ENCODE results near the gene PLN. TPM values are rescaled to one million over a fixed set of nuclear protein-coding genes. Genes with fewer than 3 reads are reported as not detected.

Gene PLN
- total and polyA plus RNA-seq, 9 of the 15 experiments (the other 6 are each of a cell fraction or from before 2014, with no cell fraction given), result 0.03 to 0.30 (median 0.03) TPM; not detected in 6

- TF ChIP-seq GATAD2A (IDR thresholded peaks at IDR 0.05), result peak; percentile 64; the same call in 1 of the 2 replicates
- peak; percentile 81 for TF ChIP-seq NCOR1 (IDR thresholded peaks at IDR 0.05)
- TF ChIP-seq BRD4 (IDR thresholded peaks at IDR 0.05), result no peak
- TF ChIP-seq DACH1 (IDR thresholded peaks at IDR 0.05; ENCODE audit: partially characterized antibody), result peak; percentile 28
- TF ChIP-seq ZNF766 (CRISPR knock-in tag; conservative IDR thresholded peaks at IDR 0.05), result peak; percentile 54; the same call in 1 of the 2 replicates
- TF ChIP-seq SRSF1 (IDR thresholded peaks at IDR 0.05; ENCODE audit: low read depth, low read length), result no peak
- TF ChIP-seq ZNF175 (CRISPR knock-in tag; IDR thresholded peaks at IDR 0.05; ENCODE audit: low read depth), result 0 out of 2 replicates have a peak, but pooled peaks have one; percentile 23
- no peak for TF ChIP-seq ZBED1 (IDR thresholded peaks at IDR 0.05)
- peak in 1 of 2 experiments; percentile 95; a peak in 2 of 4 replicates for TF ChIP-seq RCOR1 (IDR thresholded peaks at IDR 0.05; ENCODE audit: borderline replicate concordance in 1 of 2, low read depth in 2 of 2, low read length in 2 of 2)
Measured at GRCh38 chr6:118537574-118537973, 10.5 kb upstream of the PLN start (continued).

DNA sequence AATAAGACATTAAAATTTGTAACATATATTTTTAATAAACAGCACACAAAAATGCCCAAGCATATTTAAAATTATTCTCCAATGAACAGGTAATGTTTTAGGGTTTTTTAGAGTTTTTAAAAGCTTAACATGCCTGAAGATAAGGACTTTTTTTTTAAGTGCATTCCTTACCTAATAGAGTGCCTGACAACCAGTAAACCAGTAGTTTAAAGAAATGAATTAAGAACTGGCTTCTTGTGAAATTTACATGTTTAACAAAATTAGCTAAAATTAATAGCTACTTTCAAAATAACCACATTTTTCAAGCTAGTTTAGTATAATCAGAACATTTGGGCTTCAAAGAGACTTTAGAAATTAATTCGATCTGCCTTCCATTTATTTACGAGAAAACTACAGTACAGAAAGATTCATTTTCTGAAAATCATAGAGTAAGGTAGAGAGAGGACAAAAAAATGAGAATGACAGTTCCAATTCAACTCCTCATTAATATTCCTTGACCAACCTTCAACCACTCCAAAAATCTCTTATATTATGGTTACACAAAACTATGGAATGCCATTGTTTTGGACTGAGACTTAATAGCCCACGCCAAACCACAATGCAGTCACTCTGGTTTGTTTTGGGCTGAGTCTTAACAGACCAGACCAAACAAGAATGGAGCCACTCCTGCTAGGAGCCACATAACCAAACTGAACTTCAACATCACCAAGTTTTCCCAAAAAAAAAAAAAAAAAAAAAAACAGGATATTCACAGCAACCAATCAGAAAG lies 5.7 kb upstream of the PLN start:
- ChIA-PET POLR2A (no interaction called here), CTCF (ENCODE audit: low intra/inter-chr PET ratio) (no interaction called here)
- DNase-seq (ENCODE audit: extremely low read depth in 1 of 4, low spot score in 3 of 4) (no peak), FAIRE-seq (no peak), ATAC-seq (no peak)
- intact Hi-C loops (cut with micrococcal nuclease) (no loop called here), in situ Hi-C loops (cut with MboI) (no loop called here)
- BruUV-seq (replicated peaks), result no TSS peak
- Histone ChIP-seq H3K36me3 (ENCODE audit: control insufficient read depth, insufficient read depth, low read length) (no peaks in the 10 kb centered on the region), H3K9me3 (replicated peaks; ENCODE audit: control insufficient read depth, insufficient read depth, low read depth, low read length) (no peaks in the 10 kb centered on the region), H3K79me2 (ENCODE audit: control insufficient read depth, insufficient read depth, low read length) (peaks cover 2% of the 10 kb centered on the region; the same call in 1 of the 3 replicates), H3K4me2 (ENCODE audit: insufficient read depth, low read length) (no peak overlapping the region), H2AFZ (ENCODE audit: low read depth, low read length) (no peak overlapping the region), H3K4me3 (no peak overlapping the region), H3K9ac (ENCODE audit: insufficient read depth in 1 of 2, low read depth in 2 of 2, low read length in 2 of 2) (no peak overlapping the region), H3K9me1 (ENCODE audit: control insufficient read depth, insufficient read depth, low read length) (no peaks in the 10 kb centered on the region), H3K27me3 (ENCODE audit: control insufficient read depth in 2 of 2, insufficient read depth in 2 of 2, low read length in 2 of 2) (no peaks in the 10 kb centered on the region), H3K4me1 (replicated peaks in 1 of 2; ENCODE audit: control insufficient read depth in 2 of 2, insufficient read depth in 2 of 2, low read length in 2 of 2) (peaks cover 0 to 2% of the 10 kb centered on the region in 2 experiments; a peak in 3 of 5 replicates), H3K27ac (ENCODE audit: extremely low read depth, low read depth, low read length) (no peak overlapping the region), H4K20me1 (replicated peaks; ENCODE audit: control insufficient read depth, insufficient read depth, low read length) (no peaks in the 10 kb centered on the region)
- WGBS (ENCODE audit: insufficient coverage, low coverage, missing lambda C conversion rate), result 91% methylated on average over 3 of the region's 3 CpGs
- TF ChIP-seq SIN3A (IDR thresholded peaks at IDR 0.05; ENCODE audit: borderline replicate concordance in 2 of 2, control insufficient read depth in 1 of 2, low read depth in 2 of 2, low read length in 2 of 2), result no peak
- peak; percentile 33; the same call in 1 of the 2 replicates for TF ChIP-seq ZNF384 (IDR thresholded peaks at IDR 0.05; ENCODE audit: low read depth, low read length)
- no peak for TF ChIP-seq L3MBTL2 (IDR thresholded peaks at IDR 0.05)
